ENCODE data around the gene MUC2.

MUC2 gene

DNA sequence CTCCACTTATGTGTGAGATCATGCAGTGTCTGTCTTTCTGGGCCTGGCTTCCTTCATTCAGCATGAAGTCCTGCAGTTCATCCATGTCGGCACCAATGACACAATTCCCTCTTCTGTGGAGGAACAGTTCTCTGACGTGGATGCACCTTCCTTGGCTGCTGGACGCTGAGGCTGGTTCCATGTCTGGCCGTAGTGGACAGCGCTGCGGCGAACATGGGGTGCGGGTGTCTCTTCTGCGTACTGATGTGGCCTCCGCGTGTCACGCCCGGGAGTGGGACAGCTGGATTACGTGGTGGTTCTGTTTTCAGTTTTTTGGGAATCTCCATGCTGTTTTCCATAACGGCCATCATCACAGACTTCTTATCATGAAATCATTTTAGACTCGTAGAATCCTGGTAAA is 16.9 kb upstream of the MUC2 start:
- no peak for TF ChIP-seq CTCF (IDR thresholded peaks at IDR 0.05; ENCODE audit: insufficient read depth, low read depth, low read length, missing control alignments)
- DNase-seq (ENCODE audit: low read depth), result no peak
- H3K4me3 ChIP-seq (ENCODE audit: low read length), result no peak overlapping the region

- no peak for DNase-seq (ENCODE audit: low read depth)
- H3K4me3 ChIP-seq (ENCODE audit: low read length), result no peak overlapping the region
- no peak for TF ChIP-seq CTCF (IDR thresholded peaks at IDR 0.05; ENCODE audit: insufficient read depth, low read depth, low read length, missing control alignments)
Observed at GRCh38 chr11:1059759-1060158, 14.9 kb upstream of the MUC2 start.

DNA sequence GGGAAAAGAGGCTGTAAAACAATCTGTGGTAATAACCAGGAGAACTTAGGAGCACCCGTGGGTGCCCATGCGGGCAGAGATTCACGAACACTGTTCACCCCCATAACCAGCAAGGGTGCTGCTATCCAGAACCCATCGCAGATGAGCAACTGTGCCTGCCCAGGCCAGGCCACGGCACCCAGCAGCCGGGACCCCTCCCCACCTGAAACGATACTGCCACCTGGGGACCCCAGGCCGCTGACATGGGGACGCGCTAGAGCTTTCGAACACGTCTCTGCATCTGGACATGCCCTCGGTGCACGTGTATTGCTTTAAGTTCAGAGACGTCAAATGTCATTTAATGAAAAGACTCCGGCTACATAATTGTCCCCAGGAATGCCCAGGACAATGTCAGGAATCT is 14.3 kb upstream of the MUC2 start:
- H3K4me3 ChIP-seq (ENCODE audit: low read length), result no peak overlapping the region
- TF ChIP-seq CTCF (IDR thresholded peaks at IDR 0.05; ENCODE audit: insufficient read depth, low read depth, low read length, missing control alignments), result no peak
- DNase-seq (ENCODE audit: low read depth), result no peak

- TF ChIP-seq CTCF (IDR thresholded peaks at IDR 0.05; ENCODE audit: insufficient read depth, low read depth, low read length, missing control alignments), result no peak
- DNase-seq (ENCODE audit: low read depth), result peak; percentile 76
- no peak overlapping the region for H3K4me3 ChIP-seq (ENCODE audit: low read length)
Observed at GRCh38 chr11:1060852-1061616, 13.6 kb upstream of the MUC2 start.

- TF ChIP-seq CTCF (IDR thresholded peaks at IDR 0.05; ENCODE audit: insufficient read depth, low read depth, low read length, missing control alignments), result no peak
- DNase-seq (ENCODE audit: low read depth), result no peak
Observed at GRCh38 chr11:1062075-1062820, 12.4 kb upstream of the MUC2 start.

GRCh38 chr11:1064167-1064566 is 10.5 kb upstream of the MUC2 start:
- no peak for TF ChIP-seq CTCF (IDR thresholded peaks at IDR 0.05; ENCODE audit: insufficient read depth, low read depth, low read length, missing control alignments)
- no peak for DNase-seq (ENCODE audit: low read depth)
- H3K4me3 ChIP-seq (ENCODE audit: low read length), result no peak overlapping the region

More at GRCh38 chr11:1062075-1062820, 12.4 kb upstream of the MUC2 start:
- no peak overlapping the region for H3K4me3 ChIP-seq (ENCODE audit: low read length)
